Muscle layer of colon (tissue), 2 donors: Measurements from ENCODE around the gene BAZ1B.
A peak's percentile ranks its signal among the peaks of the same experiment; 100 is the strongest.
"Not testable (repeated sequence)": the region's sequence is repeated elsewhere in the genome, so short reads cannot be mapped to it uniquely, and the experiment has no call there.

Experiments used
- H3K27ac ChIP-seq: one replicate; pipeline ENCODE4 v1.7.0; 2013; ENCODE audit warnings: low read depth, mild to moderate bottlenecking, low read length, moderate library complexity
- H3K27me3 ChIP-seq, 2 donors: one replicate each; pipeline ENCODE4 v1.7.0; 2013; ENCODE audit warnings: low read length in 2 of 2, mild to moderate bottlenecking in 2 of 2; ENCODE audit not compliant: insufficient read depth in 2 of 2, control insufficient read depth in 1 of 2
- H3K36me3 ChIP-seq: one replicate; pipeline ENCODE4 v1.7.0; 2013; ENCODE audit warnings: mild to moderate bottlenecking, low read length; ENCODE audit not compliant: insufficient read depth
- H3K4me1 ChIP-seq: one replicate; pipeline ENCODE4 v1.7.0; 2013; ENCODE audit warnings: mild to moderate bottlenecking, low read length; ENCODE audit not compliant: insufficient read depth
- H3K4me3 ChIP-seq, 2 donors: one replicate each; pipeline ENCODE4 v1.7.0; 2013; ENCODE audit warnings: low read length in 2 of 2, low read depth in 1 of 2, mild to moderate bottlenecking in 1 of 2, moderate library complexity in 1 of 2
- H3K9ac ChIP-seq: one replicate; pipeline ENCODE4 v1.7.0; 2013; ENCODE audit warnings: low read length
- H3K9me3 ChIP-seq: one replicate; pipeline ENCODE4 v1.7.0; 2013; ENCODE audit warnings: mild to moderate bottlenecking, low read length
- donor health status: abdominal sarcoma.
- donor health status: Adenocarcinoma of cecum.

Gene BAZ1B

DNA sequence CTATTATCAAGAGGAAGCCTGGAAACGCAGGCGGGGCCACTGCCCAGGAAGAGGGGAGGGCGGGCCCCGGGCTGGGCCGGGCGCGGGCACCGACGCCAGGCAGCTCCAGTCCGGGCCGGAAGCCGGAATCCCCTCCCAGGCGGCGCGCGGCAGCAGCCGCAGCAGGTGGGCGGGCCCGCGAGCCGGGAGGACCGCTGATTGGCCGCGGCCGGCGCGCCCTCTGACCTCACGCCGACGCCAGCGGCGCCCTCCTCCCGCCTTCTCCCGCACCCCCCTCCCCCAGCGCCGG is 35.0 kb upstream of the BAZ1B start:
- Histone ChIP-seq H3K9ac (peak overlapping the region; percentile 90), H3K4me1 (peaks cover 23% of the 10 kb centered on the region), H3K4me3 (peak overlapping the region; percentile 95 to 98), H3K27ac (peak overlapping the region; percentile 43), H3K36me3 (peaks cover 16% of the 10 kb centered on the region), H3K27me3 (no peaks in the 10 kb centered on the region), H3K9me3 (no peaks in the 10 kb centered on the region)

DNA sequence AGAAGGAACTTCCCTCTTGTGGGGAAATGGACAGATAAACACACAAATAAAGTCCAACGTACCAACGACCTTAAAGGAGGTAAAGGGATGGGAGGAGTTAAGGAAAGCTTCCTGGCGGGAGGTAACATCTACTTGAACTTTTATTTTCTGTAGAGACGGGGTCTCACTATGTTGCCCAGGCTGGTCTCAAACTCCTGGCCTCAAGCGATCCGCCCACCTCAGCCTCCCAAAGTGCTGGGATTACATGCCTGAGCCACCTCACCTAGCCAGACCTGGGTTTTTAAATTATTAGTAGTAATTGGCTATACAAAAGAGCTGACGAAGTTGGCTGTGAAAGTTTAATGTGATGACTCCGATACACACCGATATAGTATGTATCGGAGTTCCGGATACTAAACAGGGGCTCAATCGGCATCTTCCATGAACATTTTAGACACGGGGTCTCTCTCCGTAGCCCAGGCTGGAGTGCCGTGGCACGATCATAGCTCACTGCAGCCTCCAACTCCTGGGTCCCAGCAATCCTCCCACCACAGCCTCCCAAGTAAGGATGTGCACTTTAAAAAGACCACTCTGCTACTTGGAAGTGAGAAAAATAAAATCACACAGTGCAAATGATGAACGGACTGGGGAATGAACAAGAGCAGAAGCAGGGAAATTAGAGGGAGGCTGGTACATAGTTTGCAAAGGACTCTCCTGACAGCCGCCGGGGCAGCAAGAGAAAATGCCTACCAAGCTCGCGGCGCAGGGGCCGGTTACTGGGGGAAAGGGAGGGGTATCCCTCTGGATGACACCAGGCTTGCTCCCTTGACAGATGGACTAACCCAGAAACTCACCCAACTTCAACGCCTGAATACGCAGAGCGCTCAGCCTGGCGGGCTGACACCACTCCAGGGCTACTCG is 34.4 kb upstream of the BAZ1B start:
- H3K9me3 ChIP-seq: no peaks in the 10 kb centered on the region
- H3K27me3 ChIP-seq: no peaks in the 10 kb centered on the region
- H3K4me1 ChIP-seq: peaks cover 23% of the 10 kb centered on the region
- H3K36me3 ChIP-seq: peaks cover 20% of the 10 kb centered on the region
- H3K4me3 ChIP-seq: peak overlapping the region; percentile 53 to 95
- peak overlapping the region; percentile 90 for H3K9ac ChIP-seq
- peak overlapping the region; percentile 43 for H3K27ac ChIP-seq

DNA sequence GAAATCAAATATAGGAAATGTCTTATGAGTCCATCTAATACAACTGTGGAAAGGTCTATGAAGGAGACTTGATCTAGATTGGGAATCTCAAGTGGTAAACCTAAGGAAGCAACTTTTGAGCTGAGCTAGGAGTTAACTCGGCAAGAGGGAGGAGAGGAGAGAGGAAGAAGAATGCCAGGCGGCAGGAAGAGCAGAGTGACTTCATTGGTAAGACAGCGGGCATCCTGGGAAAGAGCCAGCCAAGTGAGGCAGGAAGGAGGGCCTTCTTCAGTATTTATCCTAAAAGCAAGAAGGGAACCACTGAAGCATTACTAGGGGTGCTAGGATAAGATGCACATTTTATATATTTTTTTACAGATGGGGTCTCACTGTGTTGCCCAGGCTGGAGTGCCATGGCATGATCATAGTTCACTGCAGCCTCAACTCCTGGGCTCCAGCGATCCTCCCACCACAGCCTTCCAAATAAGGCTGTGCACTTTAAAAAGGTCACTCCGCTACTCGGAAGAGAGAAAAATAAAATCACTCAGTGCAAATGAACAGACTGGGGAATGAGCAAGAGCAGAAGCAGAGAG is 33.4 kb upstream of the BAZ1B start:
- peak overlapping the region; percentile 43 for H3K27ac ChIP-seq
- H3K9ac ChIP-seq: peak overlapping the region; percentile 90
- H3K36me3 ChIP-seq: peaks cover 27% of the 10 kb centered on the region
- H3K4me3 ChIP-seq: peak overlapping the region; percentile 3 to 95
- no peaks in the 10 kb centered on the region for H3K27me3 ChIP-seq
- peaks cover 23% of the 10 kb centered on the region for H3K4me1 ChIP-seq
- H3K9me3 ChIP-seq: no peaks in the 10 kb centered on the region

DNA sequence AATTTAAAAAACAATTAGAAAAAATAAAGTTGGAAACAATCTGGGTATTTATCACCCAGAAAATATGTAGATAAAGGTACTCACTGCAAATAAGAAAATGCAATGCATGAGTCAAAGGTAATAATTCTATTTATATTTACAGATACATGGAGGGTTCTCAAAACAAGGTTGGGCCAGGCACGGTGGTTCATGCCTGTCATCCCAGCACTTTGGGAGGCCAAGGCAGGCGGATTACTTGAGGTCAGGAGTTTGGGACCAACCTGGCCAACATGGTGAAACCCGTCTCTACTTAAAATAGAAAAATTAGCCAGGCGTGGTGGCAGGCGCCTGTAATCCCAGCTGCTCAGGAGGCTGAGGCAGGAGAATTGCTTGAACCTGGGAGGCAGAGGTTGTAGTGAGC is 28.0 kb upstream of the BAZ1B start:
- H3K9ac ChIP-seq, H3K27ac ChIP-seq, H3K4me1 ChIP-seq, H3K4me3 ChIP-seq, H3K27me3 ChIP-seq, H3K9me3 ChIP-seq: not testable (repeated sequence)
- H3K36me3 ChIP-seq: peaks cover 36% of the 10 kb centered on the region

DNA sequence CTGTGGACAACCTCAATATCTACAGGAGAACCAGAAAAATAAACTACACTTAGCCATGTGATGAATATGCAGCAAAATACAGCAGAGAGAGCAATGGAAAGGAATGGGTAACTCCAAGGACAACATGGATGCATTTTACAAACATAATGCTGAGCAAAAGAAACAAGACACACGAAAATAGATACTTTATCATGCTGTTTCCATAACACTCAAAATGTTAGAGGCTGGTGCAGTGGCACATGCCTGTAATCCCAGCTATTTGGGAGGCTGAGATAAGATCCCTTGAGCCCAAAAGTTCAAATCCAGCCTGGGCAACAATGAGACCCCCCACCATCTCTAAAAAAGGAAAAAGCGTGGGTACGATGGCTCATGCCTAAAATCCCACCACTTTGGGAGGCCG is 27.1 kb upstream of the BAZ1B start:
- Histone ChIP-seq H3K27me3 (no peaks in the 10 kb centered on the region), H3K36me3 (peaks cover 34% of the 10 kb centered on the region), H3K9me3 (no peaks in the 10 kb centered on the region), H3K9ac (no peak overlapping the region), H3K27ac (no peak overlapping the region), H3K4me1 (no peaks in the 10 kb centered on the region), H3K4me3 (no peak overlapping the region)

DNA sequence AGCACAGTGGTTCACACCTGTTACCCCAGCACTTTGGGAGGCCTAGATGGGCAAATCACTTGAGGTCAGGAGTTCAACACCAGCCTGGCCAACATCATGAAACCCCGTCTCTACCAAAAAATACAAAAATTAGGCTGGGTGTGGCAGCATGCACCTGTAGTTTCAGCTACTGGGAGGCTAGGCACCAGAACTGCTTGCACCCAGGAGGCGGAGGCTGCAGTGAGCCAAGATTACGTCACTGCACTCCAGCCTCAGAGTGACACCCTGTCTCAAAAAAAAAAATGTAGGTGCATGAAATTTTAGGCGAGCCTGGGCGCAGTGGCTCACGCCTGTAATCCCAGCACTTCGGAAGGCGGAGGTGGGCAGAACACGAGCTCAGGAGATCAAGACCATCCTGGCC is 25.7 kb upstream of the BAZ1B start:
- Histone ChIP-seq H3K4me3 (no peak overlapping the region), H3K27me3 (no peaks in the 10 kb centered on the region), H3K36me3 (peaks cover 34% of the 10 kb centered on the region), H3K27ac (no peak overlapping the region), H3K9me3 (no peaks in the 10 kb centered on the region), H3K9ac (no peak overlapping the region), H3K4me1 (no peaks in the 10 kb centered on the region)

DNA sequence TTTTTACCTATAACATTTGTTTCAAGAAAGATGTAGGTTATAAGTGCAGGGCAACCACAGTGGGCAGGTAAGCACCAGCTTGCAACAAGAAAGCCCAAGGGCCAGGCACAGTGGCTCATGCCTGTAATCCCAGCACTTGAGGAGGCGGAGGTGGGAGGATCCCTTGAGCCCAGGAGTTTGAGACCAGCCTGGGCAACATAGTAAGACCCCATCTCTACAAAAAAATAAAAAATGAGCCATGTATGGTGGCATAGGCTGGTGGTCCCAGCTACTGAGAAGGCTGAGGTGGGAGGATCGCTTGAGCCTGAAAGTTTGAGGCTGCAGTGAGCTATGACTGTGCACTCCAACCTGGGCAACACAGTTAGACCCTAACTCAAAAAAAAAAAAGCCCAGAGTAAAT is 22.6 kb upstream of the BAZ1B start:
- Histone ChIP-seq H3K4me1 (peaks cover 6% of the 10 kb centered on the region), H3K9me3 (no peaks in the 10 kb centered on the region), H3K27ac (no peak overlapping the region), H3K9ac (no peak overlapping the region), H3K36me3 (peaks cover 36% of the 10 kb centered on the region), H3K27me3 (no peaks in the 10 kb centered on the region), H3K4me3 (no peak overlapping the region)

DNA sequence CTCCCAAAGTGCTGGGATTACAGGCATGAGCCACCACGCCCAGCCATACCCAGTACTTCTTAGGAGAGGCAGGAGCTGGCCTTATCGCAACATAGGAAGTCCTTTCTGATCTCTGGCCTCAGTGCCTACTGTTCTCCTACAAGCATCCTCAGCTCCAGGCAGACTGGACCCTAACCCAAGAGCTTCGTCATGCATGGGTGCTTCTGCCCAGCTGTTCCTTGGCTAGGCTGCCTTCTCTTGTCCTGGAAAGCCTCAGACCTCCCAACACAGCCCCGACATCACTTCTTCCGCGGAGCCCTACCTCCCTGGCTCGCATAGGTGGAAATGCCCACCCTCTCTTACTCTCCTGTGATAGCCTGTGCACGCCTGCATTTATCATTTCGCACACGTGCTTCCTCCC is 19.6 kb upstream of the BAZ1B start:
- Histone ChIP-seq H3K27me3 (no peaks in the 10 kb centered on the region), H3K9ac (no peak overlapping the region), H3K4me1 (peaks cover 6% of the 10 kb centered on the region), H3K9me3 (no peaks in the 10 kb centered on the region), H3K4me3 (no peak overlapping the region), H3K27ac (no peak overlapping the region), H3K36me3 (peaks cover 50% of the 10 kb centered on the region)

DNA sequence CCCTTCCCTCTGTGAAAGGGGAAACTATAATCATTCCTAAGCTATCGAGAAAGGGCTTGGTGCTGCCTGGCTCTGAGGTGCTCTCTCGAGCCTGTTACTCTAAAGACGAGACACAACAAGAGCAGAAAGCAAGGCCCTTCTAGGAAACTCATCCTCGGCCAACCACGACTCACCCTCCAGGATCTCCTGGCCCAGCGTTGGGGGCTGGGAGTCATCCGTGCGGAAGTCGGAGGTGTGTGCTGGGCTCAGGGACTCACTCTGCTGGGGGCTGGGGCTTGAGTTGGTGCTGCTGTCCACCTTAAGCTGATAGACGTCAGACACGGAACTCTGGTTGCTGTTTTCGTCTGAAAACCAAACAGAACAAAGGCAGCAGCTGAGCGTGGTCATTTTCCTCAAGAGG is 17.6 kb upstream of the BAZ1B start:
- no peak overlapping the region for H3K4me3 ChIP-seq
- H3K36me3 ChIP-seq: peaks cover 64% of the 10 kb centered on the region
- no peaks in the 10 kb centered on the region for H3K27me3 ChIP-seq
- no peak overlapping the region for H3K9ac ChIP-seq
- H3K4me1 ChIP-seq: peaks cover 6% of the 10 kb centered on the region
- H3K27ac ChIP-seq: no peak overlapping the region
- no peaks in the 10 kb centered on the region for H3K9me3 ChIP-seq

DNA sequence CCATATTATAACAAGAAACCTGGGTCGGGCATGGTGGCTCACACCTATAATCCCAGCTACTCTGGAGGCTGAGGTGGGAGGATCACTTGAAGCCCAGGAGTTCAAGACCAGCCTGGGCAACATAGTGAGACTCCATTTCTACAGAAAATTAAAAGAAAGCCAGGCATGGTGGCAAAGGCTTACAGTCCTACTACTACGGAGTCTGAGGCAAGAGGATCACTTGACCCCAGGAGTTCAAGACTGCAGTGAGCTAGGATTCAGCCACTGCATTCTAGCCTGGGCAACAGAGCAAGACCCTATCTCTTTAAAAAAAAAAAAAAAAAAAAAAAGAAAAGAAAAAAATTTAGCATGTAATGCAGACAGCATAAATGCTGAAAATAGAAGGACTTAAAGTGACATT is 16.4 kb upstream of the BAZ1B start:
- peaks cover 63% of the 10 kb centered on the region for H3K36me3 ChIP-seq
- H3K9ac ChIP-seq, H3K27ac ChIP-seq, H3K27me3 ChIP-seq, H3K4me3 ChIP-seq, H3K4me1 ChIP-seq, H3K9me3 ChIP-seq: not testable (repeated sequence)

DNA sequence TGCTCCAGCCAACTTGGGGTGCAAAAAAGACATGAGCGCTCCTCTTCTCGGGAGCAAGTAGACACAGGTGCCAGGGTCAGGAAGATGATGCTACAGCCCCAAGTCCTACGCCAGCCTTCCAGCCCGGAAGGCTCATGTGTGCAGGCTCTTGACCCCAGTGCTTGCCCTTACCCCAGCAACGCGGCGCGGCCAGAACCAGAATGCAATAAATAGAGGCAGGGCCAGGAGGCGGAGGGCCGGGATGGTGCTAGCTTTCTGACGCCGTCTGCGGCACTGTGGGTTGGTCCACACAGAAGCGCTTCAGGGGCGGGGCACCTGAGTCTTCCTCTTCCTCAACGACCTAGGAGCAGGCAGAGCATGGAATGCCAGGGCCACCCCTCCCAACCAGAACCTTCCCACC is 15.0 kb upstream of the BAZ1B start:
- Histone ChIP-seq H3K27ac (no peak overlapping the region), H3K9me3 (no peaks in the 10 kb centered on the region), H3K4me3 (no peak overlapping the region), H3K4me1 (peaks cover 4% of the 10 kb centered on the region), H3K27me3 (no peaks in the 10 kb centered on the region), H3K9ac (no peak overlapping the region), H3K36me3 (peaks cover 49% of the 10 kb centered on the region)

DNA sequence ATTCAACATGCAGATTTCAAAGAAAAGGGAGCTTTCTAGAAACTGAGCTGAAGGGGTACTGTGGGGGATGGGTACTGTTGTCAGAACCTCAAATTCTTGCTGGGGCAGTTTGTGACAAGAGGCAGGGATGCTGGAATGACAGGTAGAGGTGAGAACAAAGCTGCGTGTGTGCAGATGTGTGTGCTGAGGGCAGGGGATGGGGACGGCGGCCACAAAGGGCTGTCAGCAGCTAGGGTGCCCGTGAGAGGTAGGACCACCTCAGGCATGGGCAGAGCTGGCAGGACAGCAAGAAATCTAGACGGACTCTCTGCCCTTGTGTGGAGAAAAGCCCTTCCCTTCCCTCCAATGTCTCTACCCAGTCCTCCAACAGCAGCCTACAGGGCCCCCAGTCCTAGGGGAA is 14.4 kb upstream of the BAZ1B start:
- H3K4me1 ChIP-seq: no peaks in the 10 kb centered on the region
- no peaks in the 10 kb centered on the region for H3K27me3 ChIP-seq
- no peak overlapping the region for H3K27ac ChIP-seq
- H3K36me3 ChIP-seq: peaks cover 44% of the 10 kb centered on the region
- H3K9ac ChIP-seq: no peak overlapping the region
- H3K9me3 ChIP-seq: no peaks in the 10 kb centered on the region
- H3K4me3 ChIP-seq: no peak overlapping the region
